OCI-LY1 (cell line): ENCODE data around the gene MFF.

Source experiments
- H2AFZ ChIP-seq: fragments of 200-600 bp; sonication (generic), shearing (Covaris generic); 2 replicates; pipeline ENCODE4 v1.6.0; 2014; ENCODE audit warnings: antibody characterized with exemption, mild to moderate bottlenecking, low read length
- H3F3A ChIP-seq: fragments of 200-600 bp; sonication (generic), shearing (Covaris generic); 2 replicates; pipeline ENCODE4 v1.6.0; 2014; ENCODE audit warnings: mild to moderate bottlenecking, antibody characterized with exemption, low read length, moderate library complexity; ENCODE audit not compliant: insufficient read depth
- H3K27ac ChIP-seq: fragments of 200-600 bp; sonication (generic); 2 replicates; pipeline ENCODE4 v1.5.1; 2014; ENCODE audit warnings: low read length, mixed run types, mild to moderate bottlenecking, low read depth; ENCODE audit not compliant: poor library complexity, severe bottlenecking
- H3K27me3 ChIP-seq: fragments of 200-600 bp; sonication (generic); 2 replicates; pipeline ENCODE4 v1.6.0; 2014; ENCODE audit warnings: antibody characterized with exemption, mild to moderate bottlenecking, low read length, moderate library complexity; ENCODE audit not compliant: insufficient read depth
- H3K36me3 ChIP-seq: fragments of 200-600 bp; sonication (generic); 2 replicates; pipeline ENCODE4 v1.6.1; 2014; ENCODE audit warnings: mild to moderate bottlenecking, antibody characterized with exemption, low read length, moderate library complexity, mixed read lengths; ENCODE audit not compliant: insufficient read depth
- H3K4me1 ChIP-seq: fragments of 200-600 bp; sonication (generic); 2 replicates; pipeline ENCODE4 v1.5.1; 2014; ENCODE audit warnings: mild to moderate bottlenecking, low read length, moderate library complexity; ENCODE audit not compliant: insufficient read depth, severe bottlenecking
- H3K4me2 ChIP-seq: fragments of 200-600 bp; sonication (generic), shearing (Covaris generic); 2 replicates; pipeline ENCODE4 v1.6.1; 2014; ENCODE audit warnings: low read length
- H3K4me3 ChIP-seq: fragments of 200-600 bp; sonication (generic); 2 replicates; pipeline ENCODE4 v1.5.1; 2014; ENCODE audit warnings: low read length, low read depth, mild to moderate bottlenecking, mixed read lengths; ENCODE audit not compliant: poor library complexity, severe bottlenecking
- H3K79me2 ChIP-seq: fragments of 200-600 bp; shearing (Covaris generic); 2 replicates; pipeline ENCODE4 v1.6.1; 2016; ENCODE audit warnings: mixed run types, low read length, mixed read lengths; ENCODE audit not compliant: insufficient read depth
- H3K9ac ChIP-seq: fragments of 200-600 bp; sonication (generic), shearing (Covaris generic); 2 replicates; pipeline ENCODE4 v1.6.1; 2014; ENCODE audit warnings: mild to moderate bottlenecking, low read length, mixed read lengths
- H3K9me2 ChIP-seq: fragments of 200-600 bp; sonication (generic), shearing (Covaris generic); 2 replicates; pipeline ENCODE4 v1.6.1; 2014; ENCODE audit warnings: low read depth, mild to moderate bottlenecking, low read length, mixed read lengths
- H3K9me3 ChIP-seq: fragments of 200-600 bp; shearing (Covaris generic); 2 replicates; pipeline ENCODE4 v1.6.1; 2014; ENCODE audit warnings: low read length, mixed read lengths
- H4K20me1 ChIP-seq: fragments of 200-600 bp; sonication (generic), shearing (Covaris generic); 2 replicates; pipeline ENCODE4 v1.6.0; 2016; ENCODE audit warnings: mild to moderate bottlenecking, low read length; ENCODE audit not compliant: insufficient read depth
- EZH2 ChIP-seq: fragments of 200-600 bp; sonication (generic), shearing (Covaris generic); IDR thresholded peaks from 2 replicates; pipeline ENCODE4 v1.8.0; 2017; ENCODE audit warnings: borderline replicate concordance, mixed run types, mild to moderate bottlenecking, antibody characterized with exemption, low read length, moderate library complexity, mixed read lengths
- TF ChIP-seq, protein P1 (sequence below): fragments of 200-600 bp; sonication (generic), shearing (Covaris generic); IDR thresholded peaks from 2 replicates; pipeline ENCODE4 v1.5.1; 2017; ENCODE audit warnings: mild to moderate bottlenecking, antibody characterized with exemption, low read length, moderate library complexity, mixed read lengths

MFF gene

DNA sequence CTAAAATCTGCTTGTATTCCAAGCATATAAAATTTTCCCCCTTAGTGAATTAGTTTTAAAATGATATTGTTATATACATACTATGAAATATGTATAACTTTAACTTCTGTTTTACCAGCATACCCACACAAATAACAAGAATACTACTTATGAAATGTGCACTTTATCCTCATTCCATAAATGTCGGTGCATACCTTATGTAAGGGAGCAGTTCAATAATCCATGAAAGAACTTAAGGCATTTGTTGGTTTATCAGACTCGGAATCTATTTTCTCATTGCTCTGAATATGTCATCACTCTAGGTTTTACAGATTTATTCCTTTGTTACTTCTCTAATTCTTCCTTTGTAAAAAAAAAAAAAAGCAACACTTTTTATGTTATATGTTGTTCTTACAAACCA lies 12.5 kb upstream of the MFF start:
- TF ChIP-seq, protein P1, sequence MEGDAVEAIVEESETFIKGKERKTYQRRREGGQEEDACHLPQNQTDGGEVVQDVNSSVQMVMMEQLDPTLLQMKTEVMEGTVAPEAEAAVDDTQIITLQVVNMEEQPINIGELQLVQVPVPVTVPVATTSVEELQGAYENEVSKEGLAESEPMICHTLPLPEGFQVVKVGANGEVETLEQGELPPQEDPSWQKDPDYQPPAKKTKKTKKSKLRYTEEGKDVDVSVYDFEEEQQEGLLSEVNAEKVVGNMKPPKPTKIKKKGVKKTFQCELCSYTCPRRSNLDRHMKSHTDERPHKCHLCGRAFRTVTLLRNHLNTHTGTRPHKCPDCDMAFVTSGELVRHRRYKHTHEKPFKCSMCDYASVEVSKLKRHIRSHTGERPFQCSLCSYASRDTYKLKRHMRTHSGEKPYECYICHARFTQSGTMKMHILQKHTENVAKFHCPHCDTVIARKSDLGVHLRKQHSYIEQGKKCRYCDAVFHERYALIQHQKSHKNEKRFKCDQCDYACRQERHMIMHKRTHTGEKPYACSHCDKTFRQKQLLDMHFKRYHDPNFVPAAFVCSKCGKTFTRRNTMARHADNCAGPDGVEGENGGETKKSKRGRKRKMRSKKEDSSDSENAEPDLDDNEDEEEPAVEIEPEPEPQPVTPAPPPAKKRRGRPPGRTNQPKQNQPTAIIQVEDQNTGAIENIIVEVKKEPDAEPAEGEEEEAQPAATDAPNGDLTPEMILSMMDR: no peak
- TF ChIP-seq EZH2: no peak
- Histone ChIP-seq H3K4me3 (no peak overlapping the region), H3K36me3 (peaks cover 34% of the 10 kb centered on the region), H3K4me2 (no peak overlapping the region), H4K20me1 (no peaks in the 10 kb centered on the region), H3F3A (no peaks in the 10 kb centered on the region), H3K9me3 (peaks cover 6% of the 10 kb centered on the region; the same call in 1 of the 2 replicates), H3K9ac (no peak overlapping the region), H3K27me3 (no peaks in the 10 kb centered on the region), H3K4me1 (no peaks in the 10 kb centered on the region), H3K9me2 (no peaks in the 10 kb centered on the region), H3K27ac (no peak overlapping the region), H3K79me2 (no peaks in the 10 kb centered on the region), H2AFZ (no peak overlapping the region)

DNA sequence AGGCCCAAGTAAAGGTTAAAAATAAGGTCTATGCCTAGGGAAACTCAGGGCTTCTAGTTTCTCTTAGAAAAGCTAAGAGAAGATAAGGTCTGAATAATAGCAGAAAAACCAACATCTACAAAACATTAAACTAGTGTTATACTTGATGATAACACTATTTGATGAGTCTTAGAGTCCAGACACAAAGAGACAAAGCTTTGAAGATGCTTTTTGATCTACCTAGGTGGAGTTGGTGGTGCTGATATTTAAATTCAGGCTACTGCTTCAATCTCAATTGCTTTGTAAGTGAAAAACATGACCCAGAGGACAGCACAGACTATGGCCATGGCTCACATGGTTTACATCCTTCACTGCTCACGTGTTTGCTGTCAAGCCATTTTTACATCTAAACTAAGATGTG lies 11.7 kb upstream of the MFF start:
- H3K27ac ChIP-seq: no peak overlapping the region
- H3K9me3 ChIP-seq: peaks cover 6% of the 10 kb centered on the region; the same call in 1 of the 2 replicates
- no peaks in the 10 kb centered on the region for H3K9me2 ChIP-seq
- H3K27me3 ChIP-seq: no peaks in the 10 kb centered on the region
- H3K79me2 ChIP-seq: no peaks in the 10 kb centered on the region
- no peaks in the 10 kb centered on the region for H3F3A ChIP-seq
- H2AFZ ChIP-seq: no peak overlapping the region
- no peak overlapping the region for H3K4me3 ChIP-seq
- H3K4me2 ChIP-seq: no peak overlapping the region
- peaks cover 28% of the 10 kb centered on the region for H3K36me3 ChIP-seq
- H3K9ac ChIP-seq: no peak overlapping the region
- H3K4me1 ChIP-seq: no peaks in the 10 kb centered on the region
- TF ChIP-seq, protein P1: no peak
- no peak for TF ChIP-seq EZH2
- no peaks in the 10 kb centered on the region for H4K20me1 ChIP-seq

DNA sequence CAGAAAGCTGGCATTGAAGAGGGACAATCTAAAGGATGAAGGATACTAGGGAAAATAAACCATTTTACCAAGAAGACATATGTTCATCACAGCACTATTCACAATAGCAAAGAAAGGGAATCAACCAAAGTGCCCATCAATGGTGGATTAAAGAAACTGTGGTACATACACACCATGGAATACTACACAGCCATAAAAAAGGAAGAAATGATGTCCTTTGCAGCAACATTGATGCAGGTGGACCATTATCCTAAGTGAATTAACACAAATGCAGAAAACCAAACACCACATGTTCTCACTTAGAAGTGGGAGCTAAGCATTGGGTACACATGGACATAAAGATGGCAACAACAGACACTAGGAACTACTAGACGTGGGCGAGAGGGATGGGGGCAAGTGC lies 7.2 kb upstream of the MFF start:
- Histone ChIP-seq H3K36me3 (peaks cover 5% of the 10 kb centered on the region), H3K79me2 (no peaks in the 10 kb centered on the region), H3K27ac (no peak overlapping the region), H4K20me1 (no peaks in the 10 kb centered on the region), H3K4me1 (no peaks in the 10 kb centered on the region), H3K4me2 (no peak overlapping the region), H3K9ac (no peak overlapping the region), H2AFZ (no peak overlapping the region), H3K9me2 (no peaks in the 10 kb centered on the region), H3K9me3 (peaks cover 9% of the 10 kb centered on the region; the same call in 1 of the 2 replicates), H3F3A (no peaks in the 10 kb centered on the region), H3K4me3 (no peak overlapping the region), H3K27me3 (no peaks in the 10 kb centered on the region)
- TF ChIP-seq, protein P1: no peak
- TF ChIP-seq EZH2: no peak
